GM19035 (cell line): ENCODE results near the gene ANKRD17.

Experiments
- ATAC-seq: cut with Tn5 transposase; IDR thresholded peaks from one replicate; pipeline ENCODE4 v1.9.1; 2021; ENCODE audit not compliant: unreplicated experiment

The ANKRD17 gene

DNA sequence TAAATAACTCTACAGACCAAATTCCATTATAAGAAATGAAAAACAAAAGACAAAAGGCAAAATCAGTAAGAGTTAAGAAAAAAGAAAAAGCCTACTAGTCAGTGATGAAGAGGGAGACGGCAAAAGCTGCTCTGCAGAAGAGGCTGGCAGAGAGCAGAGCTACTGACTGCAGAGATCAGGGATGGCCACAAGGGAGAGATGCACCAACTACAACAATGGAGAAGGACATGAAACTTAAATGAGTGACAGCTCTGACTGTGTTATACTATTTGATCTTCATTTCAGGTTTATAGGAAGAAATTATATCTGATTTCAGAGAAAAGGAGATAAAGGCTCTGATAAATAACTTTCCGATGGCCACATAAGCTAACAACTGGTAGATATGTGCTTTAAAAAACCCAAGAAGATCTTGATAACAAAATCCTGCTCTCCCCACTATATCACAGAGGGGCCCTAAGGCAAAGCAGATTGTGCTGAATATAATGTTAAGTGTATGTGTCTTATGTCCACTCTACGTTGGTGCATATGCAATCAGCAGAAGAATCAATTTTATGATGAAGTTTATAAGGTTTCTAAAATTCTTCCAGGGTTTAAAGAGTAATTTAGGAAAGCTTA is 130.7 kb downstream of the ANKRD17 start:
- no peak for ATAC-seq

DNA sequence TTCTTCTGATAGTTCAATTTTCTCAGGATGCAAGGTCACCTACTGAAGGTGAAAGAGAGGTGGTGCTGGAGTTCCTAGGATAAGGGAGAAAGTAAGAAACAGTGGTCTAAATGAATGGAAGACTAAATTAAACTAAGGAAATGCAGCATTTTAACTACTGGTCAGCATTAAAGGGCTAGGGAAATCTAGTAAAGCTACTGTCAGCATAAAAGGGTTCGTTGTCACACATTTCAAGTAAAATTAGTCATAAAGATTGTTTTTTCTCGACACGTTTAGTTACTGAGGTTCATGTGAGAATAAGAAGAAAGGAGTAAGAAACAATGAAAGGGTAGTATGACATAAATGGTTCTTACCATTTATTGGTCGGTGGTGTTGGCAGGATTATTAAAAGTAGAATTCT is 149.1 kb downstream of the ANKRD17 start:
- ATAC-seq: no peak

DNA sequence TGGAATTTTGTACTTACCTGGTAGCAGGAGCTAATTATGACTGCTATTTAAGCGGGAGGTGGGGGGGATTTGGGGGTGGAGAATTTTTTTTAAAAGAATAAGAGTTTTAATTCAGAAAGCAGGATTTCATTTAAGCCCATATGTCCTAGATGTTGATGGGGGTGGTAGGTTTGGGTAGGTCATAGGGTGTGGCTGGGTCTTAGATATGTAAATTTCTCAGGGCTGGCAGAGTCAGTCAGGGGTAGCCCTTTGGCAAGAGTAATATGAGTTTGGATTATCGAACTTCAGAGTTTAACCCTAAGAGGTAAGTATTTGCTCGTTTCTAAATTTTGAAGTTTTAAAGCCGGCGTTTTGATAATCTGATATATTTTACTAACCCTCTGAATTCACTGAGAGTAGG is 153.9 kb downstream of the ANKRD17 start:
- ATAC-seq: no peak

DNA sequence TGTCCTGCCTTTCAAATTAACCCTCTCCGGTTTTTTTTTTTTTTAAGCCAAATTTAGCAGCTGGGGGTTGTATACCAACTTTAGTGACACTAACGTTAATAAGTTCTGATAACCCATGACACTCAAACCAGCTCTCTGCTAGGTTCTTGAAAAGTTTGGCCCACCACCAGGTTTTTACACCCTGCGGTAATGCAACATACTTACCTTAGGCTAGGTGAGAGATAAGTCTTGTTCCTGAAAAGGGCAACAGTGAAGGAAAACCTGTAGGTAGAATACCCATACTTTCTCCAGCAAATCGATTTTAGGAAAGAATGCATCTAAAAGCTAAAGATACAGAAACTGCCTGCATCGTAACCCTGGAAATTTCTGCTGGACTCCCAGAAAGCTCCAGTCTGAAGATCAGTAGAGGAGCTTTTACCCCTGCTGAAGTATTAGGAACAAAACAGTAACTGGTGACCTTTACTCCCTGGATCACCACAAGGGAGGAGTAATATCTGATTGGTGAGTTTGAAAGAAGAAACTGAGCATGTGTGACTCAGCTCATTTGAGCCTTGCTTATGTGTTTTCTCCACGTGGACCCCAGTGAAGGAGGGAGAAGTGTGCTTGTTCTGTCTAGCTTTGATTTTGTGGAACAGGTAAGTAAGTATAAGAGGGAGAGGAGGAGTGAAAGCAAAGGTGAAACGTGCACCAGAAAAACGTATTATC is 154.6 kb downstream of the ANKRD17 start:
- ATAC-seq: no peak

DNA sequence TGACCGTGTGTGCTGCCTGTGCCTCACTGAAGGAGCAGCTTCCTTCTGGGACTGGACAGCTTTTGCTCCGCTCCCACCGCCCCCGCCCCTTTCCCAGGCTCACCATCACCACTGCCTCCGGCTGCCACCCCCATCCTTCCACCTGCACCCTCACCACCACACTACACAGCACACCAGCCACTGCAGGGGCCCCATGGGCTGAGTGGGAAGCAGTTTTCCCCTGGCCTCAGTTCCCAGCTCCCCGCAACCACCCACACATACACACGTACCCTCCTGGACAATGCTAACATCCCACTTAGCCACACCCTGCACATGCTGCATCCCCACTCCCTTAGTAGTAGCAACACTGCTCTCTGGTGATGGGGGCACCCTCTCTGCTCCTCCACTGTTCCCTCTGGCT is 159.5 kb downstream of the ANKRD17 start:
- no peak for ATAC-seq

DNA sequence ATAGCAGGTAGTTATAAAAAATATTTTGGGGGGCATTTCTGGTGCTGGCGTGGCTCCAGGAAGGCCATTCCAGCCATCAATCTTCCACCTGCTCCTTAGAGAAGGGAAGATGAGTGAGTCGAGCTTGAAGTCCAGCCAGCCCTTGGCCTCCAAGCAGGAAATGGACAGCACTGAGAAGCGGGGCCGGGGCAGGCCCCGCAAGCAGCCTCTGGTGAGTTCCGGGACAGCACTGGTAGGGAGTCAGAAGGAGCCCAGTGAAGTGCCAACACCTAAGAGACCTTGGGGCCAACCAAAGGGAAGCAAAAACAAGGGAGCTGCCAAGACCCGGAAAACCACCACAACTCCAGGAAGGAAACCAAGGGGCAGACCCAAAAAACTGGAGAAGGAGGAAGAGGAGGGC is 159.9 kb downstream of the ANKRD17 start:
- ATAC-seq: no peak

DNA sequence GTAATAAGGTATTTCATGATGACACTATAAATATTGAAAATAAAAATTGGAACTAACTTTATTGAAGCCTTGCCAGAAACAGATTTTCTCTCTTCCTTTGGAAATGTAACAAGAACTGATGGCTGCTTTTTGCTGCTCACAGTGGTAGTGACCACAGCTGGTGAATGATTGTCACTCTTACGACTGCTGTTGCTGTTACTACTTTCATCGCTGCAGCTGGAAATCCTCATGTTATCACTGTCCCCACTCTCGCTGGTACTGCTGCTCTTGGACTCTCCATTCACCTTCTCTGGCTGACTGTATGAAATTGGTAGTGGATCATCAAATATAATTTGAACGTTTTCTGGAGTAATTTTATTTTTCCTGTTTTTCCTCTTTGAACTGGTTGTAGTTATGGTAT is 160.6 kb downstream of the ANKRD17 start:
- no peak for ATAC-seq

DNA sequence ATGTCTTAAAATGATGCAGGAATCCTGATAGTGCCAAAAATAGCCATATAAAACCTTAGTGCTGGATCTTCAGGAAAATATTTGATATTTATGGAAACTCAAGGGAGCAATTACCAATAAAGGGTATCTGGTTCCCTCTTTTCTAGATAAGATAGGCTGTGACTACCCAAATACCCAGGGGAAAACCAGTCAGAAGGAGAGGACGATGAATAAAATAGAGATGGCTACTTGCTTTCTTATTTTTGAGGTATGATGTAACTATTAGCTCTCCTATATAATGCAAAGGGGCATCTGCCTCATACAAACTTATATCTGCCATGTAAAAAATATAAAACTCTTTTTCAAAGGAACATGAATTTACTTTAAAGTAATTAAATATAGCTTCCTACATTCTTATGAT is 165.7 kb downstream of the ANKRD17 start:
- ATAC-seq: no peak

DNA sequence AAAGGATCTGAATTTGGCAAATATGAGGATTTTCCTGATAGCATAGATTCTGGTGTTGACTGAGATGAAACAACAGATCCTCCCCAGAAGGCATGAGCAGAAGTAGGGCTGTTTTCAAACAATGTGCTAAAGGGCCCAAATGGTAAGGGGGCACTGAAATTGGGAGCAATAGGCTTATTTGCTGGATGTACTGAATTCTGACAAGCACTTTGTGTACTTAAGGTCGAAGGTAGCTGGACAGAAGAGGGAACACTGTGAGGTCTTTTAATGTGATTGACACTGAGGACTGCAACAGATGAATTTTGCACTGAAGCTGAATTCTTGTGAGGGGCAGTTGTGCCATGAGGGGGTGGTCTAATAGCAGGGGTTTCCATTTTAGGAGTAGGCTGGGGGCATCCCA is 167.9 kb downstream of the ANKRD17 start:
- ATAC-seq: no peak

DNA sequence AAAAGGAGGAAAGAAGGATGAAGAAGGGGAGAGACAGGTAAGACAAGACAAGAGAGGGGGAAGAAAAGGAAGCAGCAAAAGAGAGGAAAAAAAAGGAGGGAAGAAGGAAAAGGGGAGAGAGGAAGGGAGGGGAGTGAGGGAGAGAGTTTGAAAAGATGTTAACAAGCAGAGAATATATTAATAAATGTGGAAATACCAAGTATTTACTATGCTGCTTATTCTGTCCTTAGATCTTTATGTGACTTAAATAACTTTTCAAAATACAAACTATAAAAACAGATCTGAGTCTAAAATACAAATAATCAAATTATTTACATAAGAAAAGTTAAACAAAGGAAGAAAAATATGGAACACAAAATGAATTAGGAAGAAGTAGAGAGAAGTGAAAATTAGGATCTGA is 170.7 kb downstream of the ANKRD17 start:
- no peak for ATAC-seq

DNA sequence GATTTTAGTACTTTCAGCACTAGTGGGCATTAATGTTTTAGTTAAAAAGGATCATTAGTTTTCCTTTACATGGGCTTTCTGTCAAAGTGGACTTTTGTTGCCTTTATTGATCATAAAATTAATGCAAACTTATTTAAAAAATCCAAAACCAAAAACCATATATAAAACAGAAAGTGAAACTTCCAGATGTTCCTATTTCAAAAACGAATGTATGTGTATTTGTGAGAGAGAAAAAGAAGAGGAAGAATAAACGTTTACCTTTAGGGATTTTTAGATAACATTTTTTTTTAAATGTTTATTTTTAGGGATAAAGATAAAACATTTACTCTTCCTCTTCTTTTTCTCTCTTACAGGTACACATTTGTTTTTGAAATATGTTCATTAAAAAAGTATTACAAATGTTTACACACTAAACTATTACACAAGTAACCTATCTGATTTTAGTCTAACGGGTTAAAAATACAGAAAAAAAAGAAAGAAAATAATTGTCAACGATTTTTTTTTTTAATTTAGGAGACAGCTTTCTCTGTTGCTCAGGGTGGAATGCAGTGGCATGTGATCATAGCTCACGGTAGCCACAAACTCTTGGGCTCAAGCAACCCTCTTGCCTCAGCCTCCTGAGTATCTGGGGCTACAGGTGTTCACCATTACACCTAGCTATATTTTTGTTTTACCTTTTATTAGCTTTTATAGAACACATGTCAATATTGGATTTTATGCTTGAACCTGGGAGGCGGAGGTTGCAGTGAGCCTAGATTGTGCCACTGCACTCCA is 172.3 kb downstream of the ANKRD17 start:
- ATAC-seq: no peak

DNA sequence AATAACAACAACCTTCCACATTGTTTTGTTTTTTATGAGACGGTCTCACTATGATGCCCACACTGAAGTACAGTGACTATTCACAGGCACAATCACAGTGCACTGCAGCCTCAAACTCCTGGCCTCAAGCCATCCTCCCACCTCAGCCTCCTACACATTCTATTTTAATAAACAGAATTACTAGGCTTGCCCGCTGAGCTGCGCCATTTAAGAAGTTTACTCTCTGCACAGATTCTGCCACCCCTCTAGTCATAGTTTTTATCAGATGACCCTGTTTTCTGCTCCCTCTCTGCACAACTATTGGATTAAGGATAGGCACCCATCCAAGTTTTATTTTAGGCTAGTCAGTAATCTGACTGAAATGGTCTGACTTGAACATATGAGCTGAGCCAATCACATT is 177.8 kb downstream of the ANKRD17 start:
- ATAC-seq: no peak

DNA sequence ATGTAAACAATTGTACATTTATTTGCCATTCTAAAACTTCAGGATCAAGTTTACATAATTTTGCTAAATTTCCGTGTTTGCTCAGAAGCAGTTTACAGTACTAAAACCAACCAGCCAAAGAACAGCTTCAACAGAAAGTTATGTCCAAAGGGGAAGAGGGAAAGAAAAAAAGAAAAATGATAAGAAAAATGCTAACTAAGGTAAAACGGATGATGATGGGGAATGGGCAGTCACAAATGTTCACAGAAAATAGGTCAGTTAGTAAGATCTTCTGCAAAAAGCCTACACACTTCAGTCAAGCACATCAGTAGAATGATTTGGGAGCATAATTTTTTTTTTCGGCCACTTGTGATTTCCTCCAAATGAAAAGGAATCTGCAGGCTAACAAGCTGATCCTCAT is 182.8 kb downstream of the ANKRD17 start:
- no peak for ATAC-seq

DNA sequence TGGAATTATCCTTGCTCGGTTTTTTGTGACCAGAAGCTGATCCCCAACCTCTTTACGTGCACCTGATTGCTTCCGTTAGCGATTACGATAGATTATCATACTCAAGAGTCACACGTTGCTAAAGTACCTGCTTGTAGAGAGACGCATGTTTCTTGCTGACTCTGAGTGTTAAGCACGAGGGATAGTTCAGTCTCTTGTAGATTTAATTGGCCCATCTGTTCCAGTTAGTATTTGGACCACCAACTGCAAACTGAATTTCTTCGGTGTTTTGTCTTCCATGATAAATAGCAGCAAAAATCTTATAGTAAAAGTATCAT is 188.6 kb downstream of the ANKRD17 start:
- ATAC-seq: peak; percentile 15

DNA sequence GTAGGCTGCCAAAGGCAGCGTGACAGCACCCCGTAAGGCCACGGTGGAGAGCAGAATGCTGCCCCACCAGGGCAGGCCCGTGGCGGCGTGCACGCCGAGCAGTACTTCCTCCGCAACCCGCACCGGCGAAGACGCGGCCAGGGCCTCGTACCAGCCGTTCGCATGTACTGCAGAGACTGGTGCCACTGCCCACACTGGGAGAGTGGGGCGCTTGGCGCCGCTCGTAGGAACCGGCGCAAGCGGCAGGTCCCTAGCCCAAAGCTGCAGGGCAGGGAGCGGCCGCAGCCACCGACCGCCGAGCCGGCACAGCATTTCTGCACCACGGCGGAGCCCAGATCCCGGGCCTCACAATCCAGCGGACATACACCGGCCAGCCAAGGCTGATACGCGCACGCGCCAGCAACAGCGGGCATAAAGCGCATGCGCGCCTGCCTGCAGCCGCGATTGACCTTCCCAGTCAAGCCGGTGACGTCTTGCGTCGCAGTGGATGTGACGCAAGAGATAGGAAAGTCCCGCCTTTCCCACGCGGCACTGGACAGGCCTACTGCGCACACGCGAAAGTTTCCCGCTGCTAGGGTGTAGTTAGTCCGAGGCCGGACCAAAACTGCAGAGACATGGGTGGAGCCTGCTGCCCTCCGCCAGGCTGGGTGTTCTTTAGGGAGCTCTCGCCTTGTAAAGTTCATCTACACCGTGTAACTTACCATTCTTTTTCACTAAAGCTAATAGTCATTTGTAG is 189.1 kb downstream of the ANKRD17 start, which contains the start of gene COX18:
Gene COX18, minus strand, starts transcription at position 379 of the 736 bp plus-strand sequence. Its CDS starts 67 bp downstream, at position 312.
- ATAC-seq: peak; percentile 83

DNA sequence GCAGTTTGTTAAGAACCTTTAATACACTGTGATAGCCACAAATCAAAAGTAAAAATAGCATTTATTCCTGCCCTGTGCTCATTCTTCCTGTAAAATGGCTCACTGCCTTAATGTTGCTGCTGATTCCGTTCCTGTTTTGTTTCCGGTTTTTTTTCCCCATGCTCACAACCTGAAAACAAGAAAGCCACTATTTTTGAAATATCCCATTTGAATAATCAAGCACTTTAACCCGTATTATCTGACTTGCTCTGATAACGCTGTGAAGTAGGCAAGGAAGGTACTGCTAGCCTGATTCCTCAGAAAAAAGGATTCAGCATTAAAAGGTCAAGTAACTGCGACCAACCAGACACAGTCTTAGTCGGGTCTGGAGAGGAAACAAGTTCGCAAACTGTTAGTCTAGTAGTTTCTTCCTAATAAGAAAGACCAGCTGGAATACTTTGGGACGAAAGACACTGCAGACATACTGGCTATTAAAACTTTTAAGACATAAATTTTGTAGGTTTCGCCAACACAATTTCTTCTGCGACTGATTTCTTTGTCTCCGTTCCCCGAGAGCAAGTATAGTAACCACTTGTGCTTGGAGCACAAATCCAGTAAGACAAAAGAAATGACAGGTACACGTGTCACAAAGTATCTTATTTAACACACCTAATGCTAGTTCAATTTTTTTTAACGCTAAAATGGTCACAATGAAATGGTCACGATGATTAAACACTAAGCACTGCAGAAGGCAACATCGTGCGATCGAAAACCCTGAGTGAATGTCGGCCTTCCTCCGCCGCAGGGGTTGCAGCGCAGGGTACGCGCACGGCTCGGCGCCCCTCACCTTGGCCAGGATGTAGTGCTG is 189.9 kb downstream of the ANKRD17 start:
- ATAC-seq: peak; percentile 1

DNA sequence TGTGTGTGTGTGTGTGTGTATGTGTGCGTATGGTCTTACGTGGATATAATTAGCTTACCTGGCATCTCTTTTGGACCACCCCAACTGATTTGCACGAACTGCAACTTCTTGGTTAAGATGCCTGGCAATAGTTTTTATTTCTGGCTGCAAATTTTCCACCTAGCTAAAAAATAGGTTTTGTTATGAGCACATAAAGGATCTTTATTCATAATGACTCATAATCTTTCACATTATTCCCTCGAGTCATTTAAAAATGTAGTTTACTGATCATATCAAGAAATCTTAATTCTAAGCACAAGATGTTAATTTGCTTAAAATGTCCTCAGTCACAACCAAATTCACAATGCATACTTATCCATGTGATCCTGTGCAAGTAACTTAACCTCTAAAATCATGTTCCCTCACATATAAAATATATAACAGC is 190.6 kb downstream of the ANKRD17 start:
- no peak for ATAC-seq

DNA sequence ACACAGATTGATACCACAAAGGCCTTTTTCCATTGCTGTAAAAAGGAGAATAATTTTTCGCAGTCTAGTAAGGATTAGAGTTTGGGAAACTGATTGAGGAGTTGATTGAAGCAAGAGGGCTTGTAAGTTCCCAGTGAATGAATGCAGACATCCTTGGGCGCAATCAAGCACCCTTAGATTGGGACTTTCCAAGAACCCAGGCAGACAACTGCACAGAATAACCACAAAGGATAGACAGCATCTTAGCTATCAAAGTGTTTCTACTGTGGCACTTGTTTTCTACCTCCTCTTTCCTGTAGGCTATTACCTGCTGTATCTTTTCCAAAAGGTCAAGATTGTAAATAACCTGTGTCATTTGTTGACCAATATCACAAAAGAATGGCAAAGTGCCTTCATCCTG is 191.7 kb downstream of the ANKRD17 start:
- ATAC-seq: no peak

DNA sequence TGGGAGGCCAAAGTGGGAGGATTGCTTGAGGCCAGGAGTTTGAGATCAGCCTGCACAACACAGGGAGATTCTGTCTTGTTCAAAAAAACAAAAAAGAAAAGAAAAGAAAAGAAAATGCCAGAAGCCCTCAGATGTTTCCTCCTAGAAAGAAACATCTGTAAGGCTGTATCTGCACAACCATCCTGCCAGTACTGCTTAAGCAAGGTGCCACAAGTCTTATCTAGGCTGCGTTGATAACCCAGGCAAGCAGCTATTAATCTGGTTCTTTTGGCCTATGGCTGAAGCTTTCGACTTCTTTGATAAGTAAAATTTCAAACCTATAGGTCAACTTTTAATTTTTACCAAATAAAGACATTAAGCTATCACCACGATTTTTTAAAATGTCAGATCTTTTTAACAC is 192.2 kb downstream of the ANKRD17 start:
- no peak for ATAC-seq

DNA sequence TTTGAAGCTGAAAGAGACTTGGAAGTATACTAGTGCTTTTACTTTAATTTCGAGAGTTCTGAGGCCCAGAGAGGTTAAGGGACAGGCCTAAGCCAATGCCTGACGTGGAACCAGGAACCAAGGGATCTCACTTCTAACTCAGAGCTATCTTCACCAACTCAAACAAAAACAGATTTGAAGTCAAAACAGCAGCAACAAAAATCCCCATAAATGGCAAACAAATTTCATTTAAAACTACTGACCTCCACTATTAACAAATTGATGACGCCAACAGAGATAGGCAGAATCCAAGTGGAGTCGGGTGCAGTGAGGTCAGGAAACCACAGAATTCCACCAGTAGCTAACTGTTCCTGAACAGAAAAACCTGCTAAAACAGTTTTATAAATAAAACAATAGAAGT is 194.1 kb downstream of the ANKRD17 start:
- no peak for ATAC-seq
